Left ventricle myocardium superior (tissue), 1 donor: ENCODE measurements around the gene TIRAP. TPM values are rescaled to one million over a fixed set of nuclear protein-coding genes. Genes with fewer than 3 reads are reported as not detected.

ENCODE experiments used
- ATAC-seq: fragments of 200-7000 bp; cut with Tn5 transposase; one replicate; pipeline ENCODE4 v1.9.1; 2020; ENCODE audit warnings: mild to moderate bottlenecking, moderate library complexity
- DNase-seq: peaks from one replicate; pipeline ENCODE4 v3.0.0-alpha.2; 2020
- intact Hi-C: fragments of 100-400 bp; cut with micrococcal nuclease; formaldehyde crosslinking; loops from one replicate; pipeline ENCODE4 v1.11.0; 2022
- total RNA-seq: library from RNA; stranded (reverse); fragmentation: NEBNext Ultra II Directional; extraction: Animal tissue kit (Norgen Biotek cat#: 25700); gene quantifications from one replicate; pipeline ENCODE4 v1.2.1, GENCODE V29; 2021
- donor health status: DM: no; HTN: yes; CAD: no; lungs with severe emphysema.

The TIRAP gene
- total RNA-seq, 1 donor from 2014 or later: 7.8 TPM

GRCh38 chr11:126337474-126338241 is 54.8 kb downstream of the TIRAP start:
- ATAC-seq: no peak
- intact Hi-C loops: no loop called here
- DNase-seq: no peak

- ATAC-seq (no peak), DNase-seq (no peak)
- intact Hi-C loops: no loop called here
Measured at GRCh38 chr11:126338346-126339055, 55.6 kb downstream of the TIRAP start.

- ATAC-seq: no peak
- intact Hi-C loops: no loop called here
- DNase-seq: no peak
Measured at GRCh38 chr11:126339073-126339862, 56.4 kb downstream of the TIRAP start.

GRCh38 chr11:126339863-126340434 is 57.1 kb downstream of the TIRAP start:
- peak; percentile 78 for ATAC-seq
- peak; percentile 87 for DNase-seq
- intact Hi-C loops: no loop called here

GRCh38 chr11:126340960-126341606 is 58.2 kb downstream of the TIRAP start:
- DNase-seq: no peak
- ATAC-seq: no peak

GRCh38 chr11:126341760-126342161 is 58.9 kb downstream of the TIRAP start:
- no peak for DNase-seq
- intact Hi-C loops: no loop called here
- ATAC-seq: no peak

More at GRCh38 chr11:126340960-126341606, 58.2 kb downstream of the TIRAP start:
- intact Hi-C loops: no loop called here

- DNase-seq: no peak
- intact Hi-C loops: no loop called here
- no peak for ATAC-seq
Measured at GRCh38 chr11:126343051-126343450, 60.2 kb downstream of the TIRAP start.

Other genes with a start within 250 kb of the TIRAP start
- 15.9 TPM for gene CDON, start 220.2 kb upstream of the TIRAP start, total RNA-seq
- gene RPUSD4, start 71.4 kb upstream of the TIRAP start, total RNA-seq: 40.0 TPM
- 25.1 TPM for gene FAM118B, start 71.3 kb upstream of the TIRAP start, total RNA-seq
- gene SRPRA, start 14.2 kb upstream of the TIRAP start, total RNA-seq: 68.6 TPM
- gene FOXRED1, start 13.9 kb upstream of the TIRAP start, total RNA-seq: 29.1 TPM
- 11.1 TPM for gene DCPS, start 21.0 kb downstream of the TIRAP start, total RNA-seq
- 45.4 TPM for gene ST3GAL4, start 72.6 kb downstream of the TIRAP start, total RNA-seq